Ovary (tissue), 9 donors: ENCODE data around the gene SPINK14. TPM values are rescaled to one million over a fixed set of nuclear protein-coding genes. Genes with fewer than 3 reads are reported as not detected.

Source experiments
- DNase-seq, 5 donors: peaks; one replicate each; pipeline ENCODE4 v3.0.0-alpha.2; 2019 to 2020
- H3K27ac ChIP-seq, 2 donors: fragments of 200-600 bp; one replicate each; pipeline versions ENCODE4 v1.5.1 to v1.8.0; 2019 to 2022
- H3K27me3 ChIP-seq: fragments of 200-600 bp; one replicate; pipeline ENCODE4 v1.8.0; 2022
- H3K36me3 ChIP-seq: fragments of 200-600 bp; sonication (generic); one replicate; pipeline ENCODE4 v1.5.1; 2019
- H3K4me1 ChIP-seq: one replicate; pipeline ENCODE4 v1.8.1; 2013; ENCODE audit warnings: mild to moderate bottlenecking, moderate library complexity; ENCODE audit not compliant: insufficient read depth
- H3K4me3 ChIP-seq: fragments of 200-600 bp; sonication (generic); one replicate; pipeline ENCODE4 v1.5.1; 2017
- H3K9me3 ChIP-seq, 2 donors: fragments of 200-600 bp in 1 of 2; sonication (generic) in 1 of 2; one replicate each; pipeline versions ENCODE4 v1.5.1 to v1.8.1; 2013 to 2019; ENCODE audit warnings: mild to moderate bottlenecking in 1 of 2, moderate library complexity in 1 of 2
- EP300 ChIP-seq: sonication (generic); formaldehyde crosslinking; IDR thresholded peaks from one replicate; pipeline ENCODE4 v1.6.1; 2017; ENCODE audit warnings: antibody characterized with exemption
- POLR2A ChIP-seq: fragments of 450-650 bp; IDR thresholded peaks from one replicate; pipeline ENCODE4 v1.6.1; 2017; ENCODE audit warnings: antibody characterized with exemption, mild to moderate bottlenecking, moderate library complexity
- WGBS, 3 donors: extraction: QIAGEN DNeasy Blood & Tissue Kit in 1 of 3; methylation state at CpG; one replicate each; pipeline versions ENCODE4 v1.1.5 to v1.1.7; 2013 to 2017; 5-methylcytosine and 5-hydroxymethylcytosine counted together
- intact Hi-C, 4 donors: fragments of 100-400 bp; cut with DNase I; formaldehyde crosslinking; loops; one replicate each; pipeline versions ENCODE4 v1.11.0 to v1.15.1; 2022 to 2023
- polyA plus RNA-seq, 2 donors: library from polyadenylated mRNA; stranded (reverse); fragments of 200-250 nt in 1 of 2; fragments of 350-450 nt in 1 of 2; fragmentation: Illumina TruSeq in 1 of 2; extraction: RNeasy Lipid Tissue Mini Kit (QIAGEN cat#74804) in 1 of 2; gene quantifications; one replicate each; pipeline ENCODE4 v1.2.3, GENCODE V29; 2013 to 2014
- small RNA-seq: library from RNA; depleted of rRNA; stranded (forward); fragments of <200 nt; gene quantifications from one replicate; pipeline ENCODE3, GENCODE V24; 2016
- total RNA-seq, 7 donors: library from RNA; depleted of rRNA in 2 of 7; stranded (reverse); fragments of >200 nt in 2 of 7; fragmentation: NEBNext Ultra II Directional in 3 of 7; extraction: Animal tissue kit (Norgen Biotek cat#: 25700) in 3 of 7; gene quantifications; one replicate each; pipeline versions ENCODE4 v1.1.0 to v1.2.4, GENCODE V29; 2016 to 2023
- TF ChIP-seq, protein P1 (sequence below), 3 donors: fragments of 450-650 bp in 2 of 3; fragments of 200-600 bp in 1 of 3; IDR thresholded peaks; one replicate each; pipeline versions ENCODE4 v1.5.1 to v1.8.0; 2016 to 2022; ENCODE audit warnings: antibody characterized with exemption in 3 of 3, mild to moderate bottlenecking in 1 of 3
- donor health status: DM: no; HTN: no; CAD: no; lungs with moderate emphysema.
- donor health status: DM: no; HTN: no; CAD: no.
- donor health status: Bipolar disorder and iron deficiency.
- donor health status: DM: yes; HTN: yes; CAD: no.
- donor health status: DM: no; HTN: no; CAD: no.
- donor health status: DM: yes; HTN: yes; CAD: no.

SPINK14 gene
- total and polyA plus RNA-seq, 9 donors = not detected

- Histone ChIP-seq H3K36me3 (no peaks in the 10 kb centered on the region), H3K4me3 (no peak overlapping the region), H3K27me3 (no peaks in the 10 kb centered on the region), H3K9me3 (no peaks in the 10 kb centered on the region), H3K4me1 (no peaks in the 10 kb centered on the region), H3K27ac (no peak overlapping the region)
- DNase-seq = no peak
- intact Hi-C loops = no loop called here
- TF ChIP-seq POLR2A (no peak), EP300 (no peak)
- TF ChIP-seq, protein P1, sequence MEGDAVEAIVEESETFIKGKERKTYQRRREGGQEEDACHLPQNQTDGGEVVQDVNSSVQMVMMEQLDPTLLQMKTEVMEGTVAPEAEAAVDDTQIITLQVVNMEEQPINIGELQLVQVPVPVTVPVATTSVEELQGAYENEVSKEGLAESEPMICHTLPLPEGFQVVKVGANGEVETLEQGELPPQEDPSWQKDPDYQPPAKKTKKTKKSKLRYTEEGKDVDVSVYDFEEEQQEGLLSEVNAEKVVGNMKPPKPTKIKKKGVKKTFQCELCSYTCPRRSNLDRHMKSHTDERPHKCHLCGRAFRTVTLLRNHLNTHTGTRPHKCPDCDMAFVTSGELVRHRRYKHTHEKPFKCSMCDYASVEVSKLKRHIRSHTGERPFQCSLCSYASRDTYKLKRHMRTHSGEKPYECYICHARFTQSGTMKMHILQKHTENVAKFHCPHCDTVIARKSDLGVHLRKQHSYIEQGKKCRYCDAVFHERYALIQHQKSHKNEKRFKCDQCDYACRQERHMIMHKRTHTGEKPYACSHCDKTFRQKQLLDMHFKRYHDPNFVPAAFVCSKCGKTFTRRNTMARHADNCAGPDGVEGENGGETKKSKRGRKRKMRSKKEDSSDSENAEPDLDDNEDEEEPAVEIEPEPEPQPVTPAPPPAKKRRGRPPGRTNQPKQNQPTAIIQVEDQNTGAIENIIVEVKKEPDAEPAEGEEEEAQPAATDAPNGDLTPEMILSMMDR (IDR thresholded peaks at IDR 0.05) = no peak
- 73 to 83% (median 75%) methylated on average over 6 of the region's 6 CpGs for WGBS, 3 donors
Measured at GRCh38 chr5:148221508-148221907, 53.2 kb downstream of the SPINK14 start.

- no peak overlapping the region for H3K27ac ChIP-seq
- 44 to 61% (median 51%) methylated on average over 2 of the region's 2 CpGs for WGBS, 3 donors
- H3K4me3 ChIP-seq = no peak overlapping the region
- intact Hi-C loops = no loop called here
- H3K9me3 ChIP-seq = no peaks in the 10 kb centered on the region
- H3K4me1 ChIP-seq = no peaks in the 10 kb centered on the region
- H3K27me3 ChIP-seq = no peaks in the 10 kb centered on the region
- no peaks in the 10 kb centered on the region for H3K36me3 ChIP-seq
- TF ChIP-seq, protein P1 (IDR thresholded peaks at IDR 0.05) = no peak
- TF ChIP-seq POLR2A = no peak
- TF ChIP-seq EP300 = no peak
- no peak for DNase-seq
Measured at GRCh38 chr5:148224117-148224742, 55.9 kb downstream of the SPINK14 start.

Small RNAs within 50 kb of the gene (small RNA-seq; reads per million reads assigned to genes)
- gene HMGN1P16 = not detected

Other genes with a start within 250 kb of the SPINK14 start
- 1 to 10 TPM in 2 of 7 donors, under 1 TPM in 4, not detected in 1; 0.12 to 4.5 (median 0.55) TPM for gene SPINK5, start 104.6 kb upstream of the SPINK14 start, total RNA-seq
- gene SPINK5, start 104.6 kb upstream of the SPINK14 start, polyA plus RNA-seq = under 1 TPM; 0.17 to 0.90 TPM
- under 1 TPM in 1 of 7 donors, not detected in 6; 0.57 TPM for gene SPINK6, start 34.5 kb downstream of the SPINK14 start, total RNA-seq
- not detected for gene SPINK6, start 34.5 kb downstream of the SPINK14 start, polyA plus RNA-seq
- gene MARCOL, start 70.0 kb downstream of the SPINK14 start, total RNA-seq = under 1 TPM in 2 of 7 donors, not detected in 5; 0.20 to 0.72 TPM
- not detected for gene MARCOL, start 70.0 kb downstream of the SPINK14 start, polyA plus RNA-seq
- 1 to 10 TPM in 2 of 7 donors, under 1 TPM in 1, not detected in 4; 0.55 to 5.7 (median 2.2) TPM for gene SPINK13, start 100.2 kb downstream of the SPINK14 start, total RNA-seq
- gene SPINK13, start 100.2 kb downstream of the SPINK14 start, polyA plus RNA-seq = under 1 TPM in 1 of 2 donors, not detected in 1; 0.21 TPM
- not detected for gene SPINK7, start 143.9 kb downstream of the SPINK14 start, total RNA-seq
- not detected for gene SPINK7, start 143.9 kb downstream of the SPINK14 start, polyA plus RNA-seq
- not detected for gene SPINK9, start 167.0 kb downstream of the SPINK14 start, total RNA-seq
- not detected for gene SPINK9, start 167.0 kb downstream of the SPINK14 start, polyA plus RNA-seq
- 10 to 100 TPM; 31.2 to 47.0 (median 38.0) TPM for gene FBXO38, start 215.4 kb downstream of the SPINK14 start, total RNA-seq
- 10 to 100 TPM; 16.7 to 34.2 TPM for gene FBXO38, start 215.4 kb downstream of the SPINK14 start, polyA plus RNA-seq